ENCODE data around the gene LMNTD2.
A peak's percentile ranks its signal among the peaks of the same experiment; 100 is the strongest.

LMNTD2 gene

DNA sequence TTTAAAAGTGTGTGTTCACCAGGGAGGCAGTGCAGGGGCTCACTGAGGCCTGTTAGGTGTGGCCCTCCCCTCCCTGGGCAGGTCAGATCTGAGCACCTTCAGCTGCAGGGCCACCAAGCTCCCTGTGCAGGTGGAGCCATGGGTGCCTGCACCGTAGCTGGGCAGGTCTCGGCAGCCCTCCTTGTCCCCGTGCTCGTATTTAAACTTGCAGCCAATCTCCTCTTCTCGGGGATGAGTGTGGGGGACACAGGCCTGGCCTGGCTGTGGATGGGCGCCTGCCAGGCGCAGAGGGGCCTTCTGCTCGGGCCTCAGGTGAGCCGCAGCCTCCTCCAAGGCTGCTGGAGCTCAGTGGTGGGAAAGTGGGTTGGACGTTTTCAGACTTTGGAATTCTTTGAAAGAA lies 34.9 kb upstream of the LMNTD2 start:
- H3K4me3 Mint-ChIP-seq = no peak overlapping the region
- peaks cover 0 to 2% of the 10 kb centered on the region in 2 donors for H3K4me1 Mint-ChIP-seq
- no peak for DNase-seq
- no peaks in the 10 kb centered on the region for H3K9me3 Mint-ChIP-seq
- H3K36me3 Mint-ChIP-seq = peaks cover 41 to 46% of the 10 kb centered on the region in 2 donors
- ATAC-seq (replicated peaks) = no peak
- H3K27ac Mint-ChIP-seq = no peak overlapping the region
- H3K27me3 Mint-ChIP-seq = no peaks in the 10 kb centered on the region

DNA sequence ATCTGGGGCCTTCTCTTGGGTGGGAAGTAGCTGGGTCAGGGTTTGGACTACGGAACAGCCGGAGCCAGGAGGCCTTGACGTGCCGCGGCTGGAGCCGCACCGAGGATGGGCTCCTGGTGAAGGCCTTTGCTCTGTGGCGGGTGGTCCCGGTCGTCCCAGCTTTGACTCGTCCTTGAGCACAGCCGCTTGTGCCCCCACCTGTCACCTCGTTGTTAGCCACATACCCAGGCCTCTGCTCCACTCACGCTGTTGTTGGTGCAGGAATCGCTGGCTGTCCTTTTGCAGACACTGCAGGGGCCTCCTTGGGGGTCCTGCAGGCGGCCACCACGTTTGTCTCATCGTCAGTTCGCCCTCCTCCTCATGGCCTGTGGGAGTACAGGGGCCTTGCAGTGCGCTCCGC lies 32.8 kb upstream of the LMNTD2 start:
- Mint-ChIP-seq H3K27ac (no peak overlapping the region), H3K27me3 (no peaks in the 10 kb centered on the region), H3K4me3 (no peak overlapping the region), H3K4me1 (peaks cover 0 to 2% of the 10 kb centered on the region in 2 donors), H3K9me3 (no peaks in the 10 kb centered on the region), H3K36me3 (peaks cover 49 to 50% of the 10 kb centered on the region in 2 donors)
- ATAC-seq (replicated peaks) (no peak), DNase-seq (no peak)

DNA sequence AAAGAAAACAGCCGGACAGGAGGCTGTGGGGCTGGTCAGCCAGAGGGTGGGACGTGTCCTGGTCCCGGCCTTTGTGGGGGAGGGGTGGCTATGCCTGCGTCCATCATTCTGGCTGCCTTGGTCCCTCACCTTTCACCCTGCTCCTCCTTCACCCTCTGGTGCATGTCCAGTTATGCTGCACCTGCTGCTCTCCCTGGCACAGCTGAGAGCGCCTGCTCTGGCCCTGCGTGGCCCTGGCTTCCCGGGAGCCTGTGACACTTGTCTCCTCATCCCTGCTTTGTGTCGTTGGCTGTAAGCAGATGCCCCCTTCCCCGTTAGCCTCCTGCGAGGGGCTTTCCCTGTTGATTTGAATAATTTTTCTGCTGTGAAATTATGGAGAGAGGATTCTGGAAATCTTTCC lies 32.4 kb upstream of the LMNTD2 start:
- Mint-ChIP-seq H3K4me3 (no peak overlapping the region), H3K4me1 (peaks cover 0 to 2% of the 10 kb centered on the region in 2 donors), H3K27me3 (no peaks in the 10 kb centered on the region), H3K36me3 (peaks cover 51 to 53% of the 10 kb centered on the region in 2 donors), H3K27ac (no peak overlapping the region), H3K9me3 (no peaks in the 10 kb centered on the region)
- DNase-seq (no peak), ATAC-seq (replicated peaks) (no peak)

DNA sequence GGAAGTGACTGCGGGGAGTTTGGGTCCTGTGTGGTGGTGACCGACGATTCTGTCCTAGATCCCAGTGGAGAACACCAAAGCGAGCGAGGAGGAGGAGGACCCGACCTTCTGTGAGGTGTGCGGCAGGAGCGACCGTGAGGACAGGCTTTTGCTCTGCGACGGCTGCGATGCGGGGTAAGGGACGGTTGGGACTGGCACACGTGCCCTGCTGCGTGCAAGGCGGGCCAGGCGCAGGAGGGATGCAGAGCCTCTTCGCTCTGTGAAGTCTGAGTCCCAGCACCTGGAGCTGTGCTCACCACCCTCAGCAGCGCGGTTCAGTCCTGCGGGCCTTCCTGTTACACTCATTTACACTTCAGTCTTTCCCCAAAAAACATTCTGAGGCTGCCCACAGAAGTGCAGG lies 32.0 kb upstream of the LMNTD2 start:
- no peaks in the 10 kb centered on the region for H3K9me3 Mint-ChIP-seq
- peak overlapping the region; percentile 9 for H3K27ac Mint-ChIP-seq
- DNase-seq (no peak), ATAC-seq (replicated peaks) (no peak)
- H3K4me1 Mint-ChIP-seq = peaks cover 0 to 3% of the 10 kb centered on the region in 2 donors
- no peak overlapping the region for H3K4me3 Mint-ChIP-seq
- H3K36me3 Mint-ChIP-seq = peaks cover 54 to 55% of the 10 kb centered on the region in 2 donors
- no peaks in the 10 kb centered on the region for H3K27me3 Mint-ChIP-seq

DNA sequence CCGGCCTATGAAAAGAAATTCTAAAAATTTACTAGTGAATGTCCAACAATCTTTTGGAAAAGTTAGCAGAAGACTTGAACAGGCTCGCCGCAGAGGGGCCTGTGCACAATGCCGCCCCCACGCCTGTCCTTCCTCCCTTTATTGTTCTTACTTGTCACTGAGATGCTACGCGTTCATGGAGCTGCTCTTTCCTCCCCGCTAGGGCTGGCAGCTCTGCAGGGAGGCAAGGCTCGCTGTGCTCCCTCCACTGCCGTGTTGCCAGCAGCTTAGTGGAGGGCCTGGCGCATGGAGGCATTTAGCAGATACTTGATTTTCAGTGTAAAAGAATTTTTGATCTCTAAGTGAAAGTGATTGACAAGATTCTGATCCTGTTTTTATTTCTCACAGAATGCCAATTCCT lies 30.5 kb upstream of the LMNTD2 start:
- Mint-ChIP-seq H3K36me3 (peaks cover 53 to 60% of the 10 kb centered on the region in 2 donors), H3K27me3 (no peaks in the 10 kb centered on the region), H3K4me3 (no peak overlapping the region), H3K4me1 (peaks cover 0 to 2% of the 10 kb centered on the region in 2 donors), H3K27ac (no peak overlapping the region), H3K9me3 (no peaks in the 10 kb centered on the region)
- DNase-seq (no peak), ATAC-seq (replicated peaks) (no peak)

DNA sequence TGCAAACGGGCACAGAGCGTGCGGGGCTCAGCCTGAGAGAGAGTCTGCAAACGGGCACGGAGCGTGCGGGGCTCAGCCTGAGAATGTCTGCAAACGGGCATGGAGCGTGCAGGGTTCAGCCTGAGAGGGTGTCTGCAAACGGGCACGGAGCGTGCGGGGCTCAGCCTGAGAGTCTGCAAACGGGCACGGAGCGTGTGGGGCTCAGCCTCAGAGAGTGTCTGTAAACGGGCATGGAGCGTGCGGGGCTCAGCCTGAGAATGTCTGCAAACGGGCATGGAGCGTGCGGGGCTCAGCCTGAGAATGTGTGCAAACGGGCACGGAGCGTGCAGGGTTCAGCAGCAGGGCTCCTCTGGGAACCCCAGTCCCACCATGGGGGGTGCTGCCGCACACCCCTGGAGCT lies 29.3 kb upstream of the LMNTD2 start:
- Mint-ChIP-seq H3K27me3 (no peaks in the 10 kb centered on the region), H3K9me3 (no peaks in the 10 kb centered on the region), H3K36me3 (peaks cover 53 to 59% of the 10 kb centered on the region in 2 donors), H3K4me3 (no peak overlapping the region), H3K27ac (peak overlapping the region; percentile 44), H3K4me1 (peaks cover 0 to 2% of the 10 kb centered on the region in 2 donors)
- ATAC-seq (replicated peaks) = no peak
- no peak for DNase-seq

DNA sequence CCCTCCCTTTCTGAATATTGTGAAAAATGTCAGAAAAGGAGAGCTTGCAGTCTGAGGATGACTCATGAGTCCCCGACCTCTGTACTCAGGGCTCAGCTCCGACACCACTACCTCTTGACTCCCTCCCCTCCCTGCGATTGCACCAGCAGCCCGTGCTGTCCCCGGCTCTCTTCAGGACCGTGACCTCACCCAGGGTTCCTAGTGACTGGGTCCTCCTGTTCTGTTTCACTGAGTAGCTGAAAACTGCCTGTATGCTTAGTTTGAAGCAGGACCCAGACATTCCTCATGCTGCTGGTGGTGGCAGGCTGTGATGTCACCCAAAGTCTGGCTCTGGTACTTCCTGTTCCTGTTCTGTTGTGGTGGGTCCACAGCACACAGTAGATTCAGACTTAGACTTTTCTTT lies 27.4 kb upstream of the LMNTD2 start:
- no peaks in the 10 kb centered on the region for H3K27me3 Mint-ChIP-seq
- H3K9me3 Mint-ChIP-seq = no peaks in the 10 kb centered on the region
- H3K27ac Mint-ChIP-seq = peak overlapping the region; percentile 91
- peaks cover 46 to 52% of the 10 kb centered on the region in 2 donors for H3K36me3 Mint-ChIP-seq
- no peak for DNase-seq
- no peak for ATAC-seq (replicated peaks)
- H3K4me3 Mint-ChIP-seq = no peak overlapping the region
- peaks cover 2 to 5% of the 10 kb centered on the region in 2 donors for H3K4me1 Mint-ChIP-seq

DNA sequence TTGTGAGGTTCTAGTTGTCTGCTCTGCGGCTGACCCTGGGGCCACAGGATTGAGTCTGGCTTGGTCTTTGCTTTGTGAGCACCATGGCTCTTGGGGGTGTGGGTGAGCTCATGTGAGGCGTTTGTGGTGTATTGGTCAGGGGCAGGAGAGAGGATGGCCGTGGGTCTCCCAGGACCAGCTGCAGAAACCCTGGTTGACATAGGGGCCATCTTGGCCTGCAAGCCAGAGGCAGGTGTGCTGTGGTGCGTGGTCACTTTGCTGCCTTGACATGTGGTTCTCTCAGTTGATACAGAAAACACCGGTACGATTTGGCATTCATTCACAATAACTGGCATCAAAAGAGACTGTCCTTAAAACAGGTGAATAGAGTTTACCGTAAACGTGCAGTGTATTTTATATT lies 27.0 kb upstream of the LMNTD2 start:
- peaks cover 41 to 48% of the 10 kb centered on the region in 2 donors for H3K36me3 Mint-ChIP-seq
- H3K4me3 Mint-ChIP-seq = no peak overlapping the region
- peak overlapping the region; percentile 51 for H3K27ac Mint-ChIP-seq
- H3K4me1 Mint-ChIP-seq = peaks cover 2 to 5% of the 10 kb centered on the region in 2 donors
- no peak for DNase-seq
- ATAC-seq (replicated peaks) = no peak
- H3K9me3 Mint-ChIP-seq = no peaks in the 10 kb centered on the region
- H3K27me3 Mint-ChIP-seq = no peaks in the 10 kb centered on the region

DNA sequence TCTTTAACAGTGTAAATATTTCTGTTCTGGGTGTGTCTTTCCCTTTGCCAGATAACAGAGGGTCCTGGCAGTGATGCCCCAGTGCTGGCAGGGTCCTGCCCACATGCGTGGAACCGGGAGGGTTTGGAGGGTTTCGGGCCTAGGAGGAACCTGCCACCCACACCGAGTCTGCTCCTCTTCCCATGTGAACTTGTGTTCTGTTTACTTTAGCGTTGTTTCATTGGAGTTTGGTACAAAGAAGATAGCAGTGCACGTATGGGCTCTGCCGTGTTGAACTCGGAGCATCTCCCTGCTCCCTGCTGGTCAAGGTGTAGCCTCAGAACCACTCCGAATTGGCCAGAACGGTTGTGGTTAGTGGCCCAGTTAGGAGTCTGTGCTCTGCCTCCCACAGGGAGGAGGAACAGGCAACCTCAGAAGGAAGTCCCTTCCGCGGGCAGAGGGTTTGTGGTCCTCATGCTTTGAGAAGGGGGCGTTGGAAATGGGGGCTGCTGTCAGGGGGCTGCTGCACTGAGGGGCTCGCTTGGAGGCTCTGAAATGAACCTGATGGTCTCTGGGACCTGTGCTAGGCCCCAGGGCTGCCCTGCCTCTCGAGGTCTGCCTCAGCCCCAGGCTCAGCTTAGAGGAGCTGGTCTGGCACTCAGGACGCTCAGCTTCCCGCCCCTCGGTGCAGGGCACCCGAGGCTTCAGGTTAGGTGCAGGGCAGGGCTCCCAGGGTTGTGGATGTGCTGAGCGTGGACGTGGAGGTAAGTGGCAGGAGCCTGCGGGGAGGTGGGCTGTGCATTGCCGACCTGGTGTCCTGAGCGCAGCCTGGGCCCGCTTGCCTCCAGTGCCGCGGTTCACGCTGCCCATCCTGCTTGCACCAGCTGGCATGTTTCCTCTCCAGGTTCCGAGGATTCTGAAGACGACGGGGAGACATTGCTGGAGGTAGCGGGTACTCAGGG lies 26.1 kb upstream of the LMNTD2 start:
- H3K9me3 Mint-ChIP-seq = no peaks in the 10 kb centered on the region
- peaks cover 39 to 44% of the 10 kb centered on the region in 2 donors for H3K36me3 Mint-ChIP-seq
- DNase-seq (no peak), ATAC-seq (replicated peaks) (no peak)
- peaks cover 4 to 9% of the 10 kb centered on the region in 2 donors for H3K4me1 Mint-ChIP-seq
- H3K27ac Mint-ChIP-seq = peak overlapping the region; percentile 67
- no peak overlapping the region for H3K4me3 Mint-ChIP-seq
- H3K27me3 Mint-ChIP-seq = no peaks in the 10 kb centered on the region

DNA sequence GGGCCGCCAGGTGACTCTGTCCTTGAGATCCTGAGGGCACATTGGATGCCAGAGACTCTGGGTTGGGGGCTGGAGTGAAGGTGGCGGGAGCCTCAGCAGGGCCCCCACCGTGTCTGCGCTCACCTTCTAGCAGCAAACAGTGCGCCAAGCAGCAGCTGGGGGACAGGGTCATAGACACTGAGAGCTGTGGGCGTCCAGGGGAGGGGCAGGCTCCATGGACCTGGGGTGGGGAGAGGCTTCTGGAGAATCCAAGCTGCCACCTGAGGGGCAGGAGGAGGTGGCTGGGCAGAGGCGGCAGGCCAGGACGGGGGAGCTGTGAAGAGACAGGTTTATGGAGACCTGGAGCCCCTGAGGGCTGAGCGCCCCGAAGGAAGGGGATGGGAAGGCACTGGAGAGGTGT lies 23.7 kb upstream of the LMNTD2 start:
- H3K9me3 Mint-ChIP-seq = no peaks in the 10 kb centered on the region
- H3K4me1 Mint-ChIP-seq = peaks cover 15 to 30% of the 10 kb centered on the region in 2 donors
- peaks cover 33 to 37% of the 10 kb centered on the region in 2 donors for H3K36me3 Mint-ChIP-seq
- H3K4me3 Mint-ChIP-seq = no peak overlapping the region
- ATAC-seq (replicated peaks) (no peak), DNase-seq (no peak)
- no peaks in the 10 kb centered on the region for H3K27me3 Mint-ChIP-seq
- H3K27ac Mint-ChIP-seq = no peak overlapping the region

DNA sequence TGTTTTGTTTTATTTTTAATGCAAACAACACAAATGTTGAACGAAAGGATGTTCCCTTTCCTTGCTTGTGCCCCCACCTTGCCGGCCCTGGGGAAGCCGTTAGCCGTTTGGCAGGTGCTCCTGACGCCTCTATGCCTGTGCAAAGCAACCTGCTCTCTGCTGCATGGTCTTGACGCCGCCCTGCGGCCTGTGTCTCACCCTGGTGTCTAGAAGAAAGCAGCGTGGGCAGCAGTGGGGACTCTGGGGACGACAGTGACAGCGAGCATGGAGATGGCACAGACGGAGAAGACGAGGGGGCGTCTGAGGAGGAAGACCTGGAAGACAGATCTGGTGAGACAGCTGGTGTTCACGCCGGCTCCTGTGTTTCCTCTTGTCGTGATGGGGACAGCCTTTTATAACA lies 21.2 kb upstream of the LMNTD2 start:
- Mint-ChIP-seq H3K4me1 (peaks cover 27 to 52% of the 10 kb centered on the region in 2 donors), H3K36me3 (peaks cover 22 to 23% of the 10 kb centered on the region in 2 donors), H3K27me3 (no peaks in the 10 kb centered on the region), H3K27ac (no peak overlapping the region), H3K4me3 (no peak overlapping the region), H3K9me3 (no peaks in the 10 kb centered on the region)
- ATAC-seq (replicated peaks) = no peak
- DNase-seq = no peak

DNA sequence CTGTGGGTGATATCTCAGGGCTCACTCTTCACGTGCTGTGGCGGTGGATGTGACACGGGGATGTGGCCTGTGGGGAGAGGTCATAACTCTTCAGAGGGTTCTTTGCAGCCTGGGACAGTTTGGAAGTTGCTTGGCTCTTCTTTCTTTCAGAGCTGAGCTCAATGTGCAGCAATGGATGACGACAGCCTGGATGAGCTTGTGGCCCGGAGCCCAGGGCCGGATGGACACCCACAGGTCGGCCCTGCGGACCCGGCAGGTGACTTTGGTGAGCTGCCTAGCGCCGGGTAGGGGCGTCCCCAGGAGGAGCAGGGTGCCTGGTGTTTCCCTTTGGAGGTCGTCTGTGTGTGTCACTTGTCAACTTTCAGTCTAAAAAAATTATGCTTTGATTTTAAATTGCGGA lies 20.8 kb upstream of the LMNTD2 start:
- peaks cover 27 to 52% of the 10 kb centered on the region in 2 donors for H3K4me1 Mint-ChIP-seq
- H3K27ac Mint-ChIP-seq = no peak overlapping the region
- no peaks in the 10 kb centered on the region for H3K27me3 Mint-ChIP-seq
- ATAC-seq (replicated peaks) (no peak), DNase-seq (no peak)
- no peak overlapping the region for H3K4me3 Mint-ChIP-seq
- H3K9me3 Mint-ChIP-seq = no peaks in the 10 kb centered on the region
- H3K36me3 Mint-ChIP-seq = peaks cover 19 to 20% of the 10 kb centered on the region in 2 donors

DNA sequence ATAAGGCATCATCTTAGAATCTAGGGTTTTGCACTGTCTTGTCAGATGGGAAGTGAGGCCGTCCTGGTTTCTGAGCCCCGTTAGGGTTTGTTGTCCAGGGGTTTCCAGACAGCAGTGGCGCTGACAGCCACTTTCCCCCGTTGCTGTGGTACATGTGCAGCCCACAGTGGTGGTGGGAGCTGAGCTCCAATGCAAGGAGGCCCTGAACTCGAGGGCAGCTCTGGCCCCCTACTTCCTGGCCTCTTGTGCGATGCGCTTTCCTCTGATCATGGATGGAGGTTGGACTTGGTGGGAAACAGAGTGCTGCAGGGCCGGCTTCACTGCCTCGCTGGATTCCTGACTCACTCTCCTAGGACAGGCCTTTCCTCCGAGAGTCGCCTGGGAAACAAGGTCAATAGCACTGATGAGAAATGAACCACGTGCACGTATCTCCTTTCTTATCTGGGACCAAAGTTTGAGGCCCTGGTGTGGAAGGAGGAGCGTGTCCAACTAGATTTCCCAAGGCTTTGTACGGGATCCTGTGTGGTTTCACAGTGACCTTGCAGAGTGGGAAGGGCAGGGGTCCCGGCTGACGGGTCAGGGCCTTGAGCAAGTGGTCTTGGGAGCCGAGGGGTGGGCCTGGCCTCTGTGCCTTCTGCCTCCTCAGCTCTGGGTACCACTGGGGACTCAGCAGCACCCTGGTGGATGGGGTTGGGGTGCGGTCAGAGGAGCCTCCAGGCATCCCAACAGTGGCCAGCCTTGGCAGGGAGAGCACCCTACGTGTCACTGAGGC lies 19.5 kb upstream of the LMNTD2 start:
- peaks cover 2 to 4% of the 10 kb centered on the region in 2 donors for H3K27me3 Mint-ChIP-seq
- peaks cover 15% of the 10 kb centered on the region in 2 donors for H3K36me3 Mint-ChIP-seq
- peak overlapping the region in 1 of 2 donors; percentile 23 for H3K4me3 Mint-ChIP-seq
- ATAC-seq (replicated peaks) (no peak), DNase-seq (no peak)
- no peaks in the 10 kb centered on the region for H3K9me3 Mint-ChIP-seq
- peaks cover 29 to 58% of the 10 kb centered on the region in 2 donors for H3K4me1 Mint-ChIP-seq
- no peak overlapping the region for H3K27ac Mint-ChIP-seq

DNA sequence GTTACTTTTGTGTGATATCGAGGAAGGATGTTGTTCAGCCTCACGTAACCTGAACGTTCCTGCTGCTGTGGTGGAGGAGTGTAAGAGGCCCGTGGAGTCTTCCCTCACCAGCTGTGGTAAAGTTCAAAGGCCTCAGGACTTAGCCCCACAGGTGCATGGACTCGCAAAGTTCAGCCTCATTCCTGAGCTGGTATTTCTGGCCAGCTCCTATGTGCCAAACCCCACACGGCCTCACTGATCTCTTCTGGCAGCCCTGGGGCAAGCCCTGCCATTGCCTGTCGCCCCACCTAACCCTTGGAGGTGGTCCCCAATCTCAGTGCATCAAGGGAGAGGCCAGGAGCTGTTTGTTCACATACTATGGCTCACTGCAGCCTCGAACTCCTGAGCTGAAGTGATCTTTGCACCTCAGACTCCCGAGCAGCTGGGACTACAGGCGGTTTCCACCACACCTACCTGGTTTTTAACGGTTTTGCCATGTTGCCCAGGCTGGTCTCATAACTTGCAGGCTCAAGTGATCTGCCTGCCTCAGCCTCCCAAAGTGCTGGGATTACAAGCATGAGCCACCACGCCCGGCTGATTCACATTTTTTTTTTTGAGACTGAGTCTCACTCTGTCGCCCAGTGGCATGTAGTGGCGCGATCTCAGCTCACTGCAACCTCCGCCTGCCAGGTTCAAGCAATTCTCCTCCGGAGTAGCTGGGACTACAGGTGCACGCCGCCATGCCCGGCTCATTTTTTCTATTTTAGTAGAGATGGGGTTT lies 17.9 kb upstream of the LMNTD2 start:
- H3K4me1 Mint-ChIP-seq = peaks cover 32 to 57% of the 10 kb centered on the region in 2 donors

More for the DNA sequence above, 17.9 kb upstream of the LMNTD2 start:
- no peak for ATAC-seq (replicated peaks)
- Mint-ChIP-seq H3K27me3 (peaks cover 12 to 14% of the 10 kb centered on the region in 2 donors), H3K27ac (peak overlapping the region; percentile 5), H3K36me3 (peaks cover 9% of the 10 kb centered on the region in 2 donors), H3K9me3 (no peaks in the 10 kb centered on the region), H3K4me3 (peak overlapping the region; percentile 83 to 84)
- no peak for DNase-seq

Data from stimulated activated naive B cell treated with anti-CD40 and anti-IgM and Interleukin-4, amounts not matched to agents 10 μg/mL and 1 μg/mL and 100 μg/mL, for 72 hours (primary cell).